Stimulated activated CD4-positive, alpha-beta T cell treated with anti-CD3 and anti-CD28 coated beads, Interleukin-4, amount 100 ng/mL, for 24 hours (primary cell): ENCODE results near the gene RAN.
"Not testable (repeated sequence)": the region's sequence is repeated elsewhere in the genome, so short reads cannot be mapped to it uniquely, and the experiment has no call there.

Source experiments
- DNase-seq: peaks from one replicate; pipeline ENCODE4 v3.0.0-alpha.2; 2020

Gene RAN

DNA sequence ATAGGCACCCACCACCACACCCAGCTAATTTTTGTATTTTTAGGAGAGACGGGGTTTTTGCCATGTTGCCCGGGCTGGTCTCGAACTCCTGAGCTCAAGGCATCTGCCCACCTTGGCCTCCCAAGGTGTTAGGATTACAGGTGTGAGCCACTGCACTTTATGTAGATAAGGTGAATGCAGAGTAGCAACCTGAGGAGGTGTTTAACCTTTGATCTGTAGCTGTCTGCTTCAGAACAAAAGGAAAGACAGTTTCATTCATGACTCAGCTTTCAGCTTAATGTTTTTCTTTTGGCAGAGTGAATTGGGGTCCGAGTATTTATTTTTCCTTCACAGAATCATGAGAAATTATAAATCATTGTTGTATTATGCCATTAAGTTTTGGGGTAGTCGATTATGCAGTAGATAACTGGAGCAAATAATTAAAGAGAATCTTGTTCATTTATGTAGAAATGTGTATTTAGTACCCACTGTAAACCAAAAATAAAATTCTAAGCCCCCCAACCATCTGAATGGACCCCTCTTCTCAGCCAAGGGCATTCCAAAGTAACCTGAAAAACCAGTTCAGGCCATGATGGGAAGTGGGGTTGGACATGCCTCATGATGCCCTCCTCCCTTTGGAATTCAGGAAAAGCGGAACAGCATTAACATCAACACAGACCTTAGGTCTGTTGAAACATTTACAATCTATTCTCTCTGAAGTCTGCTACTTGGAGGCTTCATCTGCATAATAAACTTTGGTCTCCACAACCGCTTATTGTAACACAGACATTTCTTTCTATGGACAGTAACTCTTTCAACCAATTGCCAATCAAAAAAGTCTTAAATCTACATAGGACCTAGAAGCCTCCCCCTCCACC lies 22.1 kb upstream of the RAN start:
- no peak for DNase-seq

DNA sequence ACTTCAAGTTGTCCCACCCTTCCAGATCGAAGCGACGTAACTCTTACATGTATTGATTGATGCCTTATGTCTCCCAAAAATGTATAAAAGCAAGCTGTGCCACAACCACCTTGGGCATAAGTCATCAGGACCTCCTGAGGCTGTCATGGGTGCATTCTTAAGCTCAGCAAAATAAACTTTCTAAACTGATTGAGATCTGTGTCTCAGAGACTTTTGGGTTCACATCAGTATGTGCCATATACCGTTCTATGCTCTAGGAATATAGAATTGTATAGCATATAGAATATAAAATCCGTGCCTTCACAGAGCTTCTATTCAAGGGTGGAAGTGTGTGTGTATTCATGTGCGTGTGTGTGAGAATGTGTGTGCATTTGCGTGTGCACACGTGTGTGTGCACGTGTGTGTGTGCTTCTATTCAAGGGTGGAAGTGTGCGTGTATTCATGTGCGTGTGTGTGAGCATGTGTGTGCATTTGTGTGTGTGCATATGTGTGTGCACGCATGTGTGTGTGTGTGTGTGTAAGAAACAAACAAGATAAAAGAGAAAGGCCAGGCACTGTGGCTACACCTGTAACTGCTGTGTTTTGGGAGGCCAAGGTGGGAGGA lies 21.3 kb upstream of the RAN start:
- no peak for DNase-seq

DNA sequence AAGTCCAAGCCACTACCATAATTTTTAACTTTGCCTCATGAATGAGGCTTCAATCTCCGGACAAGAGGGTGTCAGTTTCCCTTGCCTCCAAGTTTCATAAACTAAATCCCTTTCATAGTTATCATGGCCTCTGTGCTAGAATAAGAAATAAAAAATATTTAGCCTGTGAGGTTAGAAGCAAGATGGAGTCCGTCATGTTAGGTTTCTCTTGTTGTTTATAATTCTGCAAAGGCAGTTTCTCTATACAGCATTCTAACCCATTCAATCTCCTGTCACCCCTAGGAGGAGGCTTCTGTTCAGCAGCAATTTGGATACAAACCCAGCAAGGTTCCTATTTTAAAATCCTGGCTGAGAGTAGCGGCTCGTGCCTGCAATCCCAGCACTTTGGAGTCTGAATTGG lies 15.8 kb upstream of the RAN start:
- no peak for DNase-seq

DNA sequence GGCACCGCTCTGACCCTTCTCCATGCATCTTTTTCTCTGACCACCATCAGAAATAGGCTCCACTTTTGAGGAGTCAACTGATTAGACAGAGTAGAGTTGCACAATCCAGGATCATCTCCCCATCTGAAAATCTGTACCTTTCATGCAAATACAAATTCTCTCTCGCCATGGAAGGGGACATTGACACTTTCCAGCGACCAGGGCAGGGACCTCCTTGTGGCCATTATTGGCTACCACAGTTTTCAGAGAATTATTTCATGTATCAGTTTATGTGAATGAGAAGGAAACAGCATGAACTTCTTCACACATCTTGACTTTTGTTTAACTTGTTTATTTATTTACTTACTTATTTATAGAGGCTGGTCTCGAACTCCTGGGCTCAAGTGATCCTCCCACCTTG lies 13.8 kb upstream of the RAN start:
- no peak for DNase-seq

DNA sequence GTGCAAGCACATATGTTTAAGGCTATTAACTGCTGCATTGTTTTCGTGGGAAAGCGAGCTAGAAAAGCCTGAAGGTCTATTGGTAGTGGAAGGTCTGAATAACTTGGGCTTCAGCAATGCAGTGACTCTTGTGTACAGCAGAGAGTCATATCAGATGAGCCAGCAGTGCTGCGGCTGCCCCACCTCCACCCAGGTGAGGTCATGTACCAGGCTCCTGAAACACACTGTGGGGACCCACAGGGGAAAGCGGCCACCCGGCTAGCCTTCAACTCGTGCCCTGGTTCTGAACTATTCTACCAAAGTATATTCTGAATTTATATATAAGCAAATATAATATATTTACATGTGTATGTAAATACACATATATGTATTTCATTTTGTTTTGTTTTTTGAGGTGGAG lies 12.7 kb upstream of the RAN start:
- no peak for DNase-seq

DNA sequence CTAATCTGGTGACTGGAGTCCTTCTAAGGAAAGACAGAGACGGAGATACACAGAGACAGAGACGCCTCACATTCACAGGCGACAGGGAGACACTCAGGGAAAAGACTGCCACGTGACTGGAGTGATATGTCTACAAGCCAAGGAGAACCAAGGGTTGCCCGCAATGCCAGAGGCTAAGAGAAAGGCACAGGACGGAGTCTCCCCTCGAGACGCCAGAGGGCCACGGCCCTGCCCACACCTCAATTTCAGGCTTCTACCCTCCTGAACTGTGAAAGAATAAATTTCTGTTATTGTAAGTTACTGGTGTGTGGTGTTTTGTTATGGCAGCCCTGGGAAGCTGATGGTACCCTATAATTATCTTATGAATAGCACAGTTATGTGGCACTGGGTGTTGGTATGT lies 11.6 kb upstream of the RAN start:
- DNase-seq: no peak

DNA sequence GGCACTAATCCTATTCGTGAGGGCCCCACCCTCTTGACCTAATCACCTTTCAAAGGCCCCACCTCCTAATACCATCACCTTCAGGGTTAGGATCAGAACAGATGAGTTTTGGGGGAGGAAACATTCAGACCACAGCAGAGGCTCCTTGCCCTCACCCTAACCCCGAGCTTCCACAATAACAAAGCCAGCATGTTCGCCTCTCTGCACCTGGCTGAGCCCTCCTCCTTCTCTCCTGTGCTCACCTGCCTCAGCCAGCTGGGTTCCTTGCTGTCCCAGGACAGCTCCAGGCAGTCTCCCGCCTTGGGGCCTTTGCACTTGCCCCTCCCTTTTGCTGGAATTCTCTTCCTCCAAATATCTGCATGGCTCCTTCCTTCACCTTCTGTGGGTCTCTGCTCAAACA lies 9.7 kb upstream of the RAN start:
- DNase-seq: no peak

DNA sequence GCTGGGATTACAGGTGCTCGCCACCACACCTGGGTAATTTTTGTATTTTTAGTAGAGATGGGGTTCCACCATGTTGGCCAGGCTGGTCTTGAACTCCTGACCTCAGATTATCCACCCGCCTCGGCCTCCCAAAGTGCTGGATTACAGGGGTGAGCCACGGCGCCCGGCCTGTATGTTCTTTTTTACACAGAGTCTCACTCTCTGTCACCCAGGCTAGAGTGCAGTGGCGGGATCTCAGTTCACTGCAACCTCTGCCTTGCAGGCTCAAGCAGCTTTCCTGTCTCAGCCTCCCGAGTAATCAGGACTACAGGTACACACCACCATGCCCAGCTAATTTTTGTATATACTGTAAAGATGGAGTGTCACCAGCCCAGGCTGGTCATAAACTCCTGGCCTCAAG lies 9.1 kb upstream of the RAN start:
- DNase-seq: not testable (repeated sequence)

DNA sequence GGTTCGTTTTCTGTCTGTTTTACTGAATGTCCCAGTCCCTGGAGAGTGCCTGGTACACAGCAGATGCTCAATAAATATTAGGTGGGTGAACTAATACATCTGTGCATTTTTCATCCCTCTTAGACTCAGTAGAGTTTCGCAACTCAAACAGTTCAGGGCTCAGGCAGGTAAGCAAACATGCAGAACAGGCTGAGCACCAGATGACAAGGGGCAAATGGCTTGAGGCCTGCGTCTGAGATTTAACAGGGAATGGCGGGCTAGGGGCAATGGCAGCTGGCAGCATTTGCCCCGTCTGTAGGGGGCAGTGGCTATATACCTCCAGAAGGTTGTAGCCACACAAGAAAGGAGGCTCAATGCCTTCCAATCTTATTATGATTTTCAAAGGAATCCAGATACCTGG lies 8.6 kb upstream of the RAN start:
- DNase-seq: no peak

DNA sequence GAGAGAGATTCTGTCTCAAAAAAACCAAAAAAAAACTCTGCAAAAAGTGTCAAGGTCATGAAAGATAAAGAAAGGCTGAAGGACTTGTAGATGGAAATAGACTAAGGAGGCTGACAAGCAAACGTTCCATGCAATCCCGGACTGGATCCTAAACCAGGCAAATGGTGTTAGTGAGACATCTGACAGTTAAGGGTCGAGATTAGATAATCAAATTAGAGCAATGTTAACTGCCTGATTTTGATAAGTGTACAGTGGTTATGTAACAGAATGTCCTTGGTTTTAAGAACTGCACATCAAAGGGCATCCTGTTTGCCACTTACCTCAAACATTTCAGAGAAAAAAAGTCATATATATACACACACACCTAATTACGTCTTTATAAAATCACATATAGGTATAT lies 3.5 kb upstream of the RAN start:
- no peak for DNase-seq

DNA sequence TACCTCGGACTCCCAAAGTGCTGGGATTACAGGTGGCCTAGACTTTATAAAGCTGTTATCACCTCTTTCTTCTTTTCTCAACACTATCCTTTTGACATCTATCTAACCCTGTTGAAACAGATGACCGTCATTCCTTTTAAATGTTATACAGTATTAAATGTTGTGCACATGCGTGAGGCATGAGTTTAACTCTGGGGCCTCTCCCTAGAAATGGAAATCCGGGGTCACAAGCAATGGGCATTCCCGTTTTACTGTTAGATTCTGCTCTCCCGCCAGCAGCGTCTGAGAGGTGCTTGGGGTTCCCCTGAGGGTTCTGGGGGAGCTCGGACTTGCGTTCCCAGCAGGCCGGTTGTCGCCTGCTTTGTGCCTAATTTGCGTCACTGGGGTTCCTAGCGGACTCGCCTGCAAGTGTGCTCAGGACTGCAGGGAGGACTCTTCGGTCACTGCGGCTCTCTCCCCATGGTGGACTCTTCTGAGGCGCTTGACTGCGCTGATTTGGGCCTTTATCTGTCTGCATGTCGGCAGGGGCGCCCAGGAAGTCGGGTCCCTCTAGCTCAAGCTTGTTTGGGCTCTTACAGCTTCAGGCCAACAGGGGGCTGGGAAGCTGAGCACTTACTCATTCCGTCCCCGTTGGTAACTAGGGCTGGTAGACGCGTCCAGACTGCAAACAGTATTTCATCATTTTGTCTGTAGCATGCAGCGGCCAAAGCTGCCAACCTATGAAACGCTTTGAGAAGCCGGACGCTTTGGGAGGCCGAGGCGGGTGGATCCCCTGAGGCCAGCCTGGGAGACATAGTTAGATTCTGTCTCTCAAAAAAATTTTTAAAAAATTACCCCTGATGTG lies 1.2 kb upstream of the RAN start:
- peak; percentile 76 for DNase-seq

DNA sequence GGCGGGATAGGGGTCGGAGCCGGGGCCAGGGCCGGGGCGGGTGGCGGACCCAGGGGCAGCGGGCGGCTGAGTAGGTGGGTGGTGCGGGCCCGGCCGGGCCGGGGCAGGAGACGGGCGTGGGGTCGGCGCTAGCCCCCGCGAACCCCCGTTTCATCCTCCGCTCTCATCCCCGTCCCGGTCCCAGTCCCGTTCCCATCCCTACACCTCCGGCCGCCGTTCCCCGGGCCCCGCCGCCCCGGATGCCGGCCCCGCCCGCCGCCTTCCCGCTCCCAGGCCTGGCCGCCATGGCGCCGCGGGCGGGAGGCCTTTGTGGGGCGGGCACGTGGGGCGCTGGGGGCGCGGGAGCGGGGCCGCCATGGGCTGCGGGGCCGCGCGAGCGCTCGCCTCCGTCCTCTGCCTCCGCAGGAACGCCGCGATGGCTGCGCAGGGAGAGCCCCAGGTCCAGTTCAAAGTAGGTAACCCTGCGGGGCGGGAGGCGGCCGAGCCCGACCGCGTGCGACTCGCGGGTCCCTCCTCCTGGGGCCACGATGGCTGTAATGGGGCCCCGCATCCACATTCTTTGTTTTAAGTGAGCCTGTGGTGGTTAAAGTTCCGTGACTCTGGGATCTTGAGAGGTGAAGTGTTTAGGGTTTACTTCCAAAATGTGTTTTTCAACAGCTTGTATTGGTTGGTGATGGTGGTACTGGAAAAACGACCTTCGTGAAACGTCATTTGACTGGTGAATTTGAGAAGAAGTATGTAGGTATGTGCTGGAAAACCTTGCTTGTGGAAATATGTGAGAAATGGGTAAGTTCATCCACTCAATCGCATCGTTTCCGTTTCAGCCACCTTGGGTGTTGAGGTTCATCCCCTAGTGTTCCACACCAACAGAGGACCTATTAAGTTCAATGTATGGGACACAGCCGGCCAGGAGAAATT lies 572 bp downstream of the RAN start:
- DNase-seq: peak; percentile 52

DNA sequence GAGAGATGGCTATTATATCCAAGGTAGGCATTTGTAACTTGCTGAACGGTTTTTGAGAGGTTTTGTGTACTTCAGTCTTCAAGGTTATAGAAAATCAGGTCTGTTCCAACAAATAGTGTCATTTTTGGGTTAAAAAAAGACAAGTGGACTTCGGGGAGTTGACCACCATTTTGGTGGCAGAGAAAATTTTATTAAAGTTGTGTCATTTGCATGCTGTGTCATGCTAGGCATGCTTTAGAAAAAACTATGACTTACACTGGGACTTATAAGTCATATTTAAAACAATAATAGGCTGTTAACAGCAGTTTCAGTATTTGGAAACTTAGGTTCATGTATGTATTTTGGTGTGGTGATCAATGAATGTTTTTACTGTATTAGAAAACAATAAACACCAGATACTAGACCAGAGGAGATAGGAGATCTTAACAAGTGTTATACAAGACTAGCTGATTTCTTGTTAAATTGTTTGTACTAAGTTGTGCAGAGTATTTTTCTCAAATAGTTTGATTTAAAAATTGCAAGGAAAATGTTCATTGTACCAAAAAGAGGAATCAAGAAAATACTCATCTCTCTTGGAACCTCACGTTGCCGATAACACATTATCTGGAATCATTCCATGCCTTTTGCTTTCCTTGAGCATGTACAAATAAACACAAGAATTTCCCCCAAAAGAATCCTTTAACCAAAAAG lies 1.4 kb downstream of the RAN start:
- DNase-seq: no peak

DNA sequence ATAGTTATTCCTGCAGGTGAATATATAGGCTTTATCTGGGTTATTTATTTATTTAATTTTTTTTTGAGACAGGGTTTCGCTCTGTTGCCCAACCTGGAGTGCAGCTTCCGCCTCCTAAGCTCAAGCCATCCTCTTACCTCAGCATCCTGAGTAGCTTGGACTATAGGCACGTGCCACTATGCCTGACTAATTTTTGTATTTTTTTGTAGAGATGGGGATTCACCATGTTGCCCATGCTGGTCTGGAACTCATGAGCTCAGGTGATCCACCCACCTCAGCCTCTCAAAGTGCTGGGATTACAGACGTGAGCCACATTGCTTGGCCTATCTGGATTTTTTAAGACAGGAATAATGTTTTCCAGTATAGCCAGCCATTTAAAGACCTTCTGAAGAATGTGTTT lies 2.0 kb downstream of the RAN start:
- no peak for DNase-seq

DNA sequence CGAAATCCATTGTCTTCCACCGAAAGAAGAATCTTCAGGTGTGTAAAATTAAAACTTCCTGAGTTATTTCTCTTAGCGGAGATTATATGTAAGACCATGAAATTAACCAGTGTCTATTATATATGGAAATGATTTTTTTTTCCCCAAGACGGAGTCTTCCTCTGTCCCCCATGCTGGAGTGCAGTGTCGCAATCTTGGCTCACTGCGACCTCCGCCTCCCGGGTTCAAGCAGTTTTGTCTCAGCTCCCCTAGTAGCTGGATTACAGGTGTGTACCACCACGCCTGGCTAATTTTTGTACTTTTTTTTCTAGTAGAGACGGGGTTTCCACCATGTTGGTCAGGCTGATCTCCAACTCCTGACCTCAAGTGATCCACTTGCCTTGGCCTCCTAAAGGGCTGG lies 2.8 kb downstream of the RAN start:
- DNase-seq: no peak

DNA sequence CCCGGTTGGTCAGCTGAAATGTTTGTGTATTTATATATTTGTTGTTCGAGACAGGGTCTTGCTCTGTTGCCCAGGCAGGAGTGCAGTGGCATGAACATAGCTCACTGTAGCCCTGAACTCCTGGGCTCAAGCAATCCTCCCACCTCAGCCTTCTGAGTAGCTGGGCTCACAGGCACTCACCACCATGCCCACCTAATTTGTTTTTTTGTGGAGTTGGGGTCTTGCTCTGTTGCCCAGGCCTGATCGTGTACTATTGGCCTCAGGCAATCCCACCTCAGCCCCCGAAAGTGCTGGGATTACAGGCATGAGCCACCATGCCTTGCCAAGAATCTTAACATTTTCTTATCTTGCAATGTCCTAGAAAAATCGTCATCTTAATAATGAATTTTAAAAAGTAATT lies 3.3 kb downstream of the RAN start:
- no peak for DNase-seq

DNA sequence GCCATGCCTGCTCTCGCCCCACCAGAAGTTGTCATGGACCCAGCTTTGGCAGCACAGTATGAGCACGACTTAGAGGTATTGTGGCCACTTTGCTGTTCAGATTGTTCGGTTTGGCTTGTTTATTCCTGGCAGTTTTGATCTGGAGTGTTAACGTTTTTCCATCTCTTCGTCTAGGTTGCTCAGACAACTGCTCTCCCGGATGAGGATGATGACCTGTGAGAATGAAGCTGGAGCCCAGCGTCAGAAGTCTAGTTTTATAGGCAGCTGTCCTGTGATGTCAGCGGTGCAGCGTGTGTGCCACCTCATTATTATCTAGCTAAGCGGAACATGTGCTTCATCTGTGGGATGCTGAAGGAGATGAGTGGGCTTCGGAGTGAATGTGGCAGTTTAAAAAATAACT lies 3.8 kb downstream of the RAN start:
- DNase-seq: not testable (repeated sequence)

DNA sequence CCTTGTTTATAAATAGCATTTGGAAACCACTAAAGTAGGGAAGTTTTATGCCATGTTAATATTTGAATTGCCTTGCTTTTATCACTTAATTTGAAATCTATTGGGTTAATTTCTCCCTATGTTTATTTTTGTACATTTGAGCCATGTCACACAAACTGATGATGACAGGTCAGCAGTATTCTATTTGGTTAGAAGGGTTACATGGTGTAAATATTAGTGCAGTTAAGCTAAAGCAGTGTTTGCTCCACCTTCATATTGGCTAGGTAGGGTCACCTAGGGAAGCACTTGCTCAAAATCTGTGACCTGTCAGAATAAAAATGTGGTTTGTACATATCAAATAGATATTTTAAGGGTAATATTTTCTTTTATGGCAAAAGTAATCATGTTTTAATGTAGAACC lies 4.4 kb downstream of the RAN start:
- no peak for DNase-seq

DNA sequence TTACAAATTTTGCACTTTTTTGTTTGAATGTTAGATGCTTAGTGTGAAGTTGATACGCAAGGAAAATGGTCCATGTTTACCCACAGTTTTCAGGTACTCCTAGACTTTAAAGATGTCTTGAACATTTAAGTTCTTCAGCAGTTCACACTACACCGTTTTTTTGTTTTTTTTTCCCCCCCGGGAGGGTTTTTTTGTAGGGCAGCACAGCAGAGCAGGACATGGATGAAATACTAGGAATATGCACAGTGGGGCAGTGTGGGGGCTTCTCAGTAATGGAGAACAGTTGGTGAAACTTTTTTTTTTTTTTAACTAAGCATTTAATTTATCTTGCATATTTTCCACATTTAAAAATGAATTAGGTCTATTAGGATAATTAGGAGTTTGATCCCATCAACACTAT lies 4.9 kb downstream of the RAN start:
- DNase-seq: no peak

DNA sequence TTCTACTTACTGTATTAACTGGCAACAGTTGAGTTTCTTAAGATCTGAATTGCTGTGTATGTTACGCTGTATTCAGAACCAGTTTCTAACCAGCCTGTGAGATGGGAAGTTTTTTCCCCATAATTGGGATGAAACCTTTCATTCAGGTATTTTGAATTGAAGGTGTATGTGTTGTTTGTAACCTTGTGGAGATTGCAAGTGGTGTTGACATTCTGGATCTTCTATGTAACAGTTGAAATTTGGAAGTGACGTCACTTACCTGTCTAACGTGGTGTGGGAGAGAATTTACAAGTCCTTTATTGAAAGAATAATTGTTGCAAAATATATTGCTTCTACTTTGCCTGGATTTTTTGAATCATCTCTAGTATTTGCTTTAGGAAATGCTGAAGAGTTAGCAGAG lies 5.5 kb downstream of the RAN start:
- no peak for DNase-seq

DNA sequence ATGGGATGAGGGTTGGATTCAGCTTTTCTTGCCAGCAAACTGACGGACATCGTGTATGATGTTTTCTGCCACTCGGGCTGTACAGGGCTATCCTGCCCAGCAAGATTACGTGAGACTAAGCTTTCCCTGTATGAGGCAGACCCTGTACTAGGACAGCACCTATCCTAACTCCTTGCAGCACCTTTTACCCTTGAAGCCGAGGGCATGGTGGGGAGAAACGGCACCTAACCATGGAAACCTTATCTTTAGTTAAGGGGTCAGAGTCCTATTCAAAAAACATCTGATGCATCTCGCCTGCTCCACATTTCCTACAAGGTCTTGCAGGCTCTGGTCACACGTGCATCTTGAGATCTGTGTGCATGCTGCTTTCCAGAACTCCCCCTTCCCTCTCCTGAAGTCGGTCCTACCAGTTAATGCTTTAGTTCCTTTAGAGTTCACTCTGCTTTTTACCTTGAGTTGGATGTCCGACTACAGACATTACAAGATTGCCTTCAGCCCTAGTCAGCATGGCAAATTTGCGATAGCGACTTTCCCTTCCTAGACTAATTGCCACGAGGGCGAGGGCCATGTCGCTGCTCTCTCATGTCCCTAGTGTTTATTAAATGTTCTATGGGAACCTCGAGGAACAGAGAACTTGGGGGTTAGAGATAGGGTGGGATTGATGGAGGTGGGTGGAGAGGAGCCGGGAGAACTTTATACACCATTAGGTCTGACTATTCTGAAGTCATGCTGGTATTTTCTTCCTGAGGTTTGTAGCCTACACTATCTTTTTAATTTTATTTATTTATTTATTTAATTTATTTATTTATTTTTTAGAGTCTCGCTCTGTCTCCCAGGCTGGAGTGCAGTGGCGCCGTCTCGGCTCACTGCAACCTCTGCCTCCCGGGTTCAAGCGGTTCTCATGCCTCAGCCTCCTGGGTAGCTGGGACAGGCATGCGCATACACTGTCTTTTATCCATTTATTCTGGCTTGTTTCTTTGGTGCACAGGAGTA lies 6.6 kb downstream of the RAN start:
- no peak for DNase-seq
